ENCODE data around the gene TTPAL. TPM values are rescaled to one million over a fixed set of nuclear protein-coding genes. Genes with fewer than 3 reads are reported as not detected.

The TTPAL gene
- total RNA-seq, 4 donors from 2014 or later, result 9.2 to 21.8 (median 13.8) TPM

GRCh38 chr20:44428174-44429016, 47.3 kb upstream of the TTPAL start:
- 100% methylated on average over 3 of the region's 8 CpGs; no CpG with 5 or more reads in 1 of the 2 donors for WGBS, 2 donors (ENCODE audit: low coverage in 1 of 2)

DNA sequence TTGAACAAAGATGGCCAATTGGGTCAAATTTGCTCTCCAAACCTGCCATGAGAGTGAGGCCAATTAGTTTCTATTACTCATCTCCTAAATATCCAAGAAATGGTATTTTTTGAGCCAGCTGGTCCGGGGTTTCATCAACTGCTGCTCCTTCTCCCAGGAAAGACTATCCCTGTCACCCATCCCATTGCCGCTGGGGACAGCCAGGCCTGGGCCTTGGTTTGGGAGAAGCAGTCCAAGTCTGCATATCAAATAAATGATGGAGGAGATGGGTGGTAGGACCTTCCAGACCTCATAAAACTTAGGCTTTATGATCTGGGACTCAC, 46.7 kb upstream of the TTPAL start:
- H3K4me3 ChIP-seq, result no peak overlapping the region
- TF ChIP-seq POLR2AphosphoS5 (IDR thresholded peaks at IDR 0.05) (no peak), POLR2A (IDR thresholded peaks at IDR 0.05) (no peak), EP300 (IDR thresholded peaks at IDR 0.05) (no peak)
- TF ChIP-seq, protein P1, sequence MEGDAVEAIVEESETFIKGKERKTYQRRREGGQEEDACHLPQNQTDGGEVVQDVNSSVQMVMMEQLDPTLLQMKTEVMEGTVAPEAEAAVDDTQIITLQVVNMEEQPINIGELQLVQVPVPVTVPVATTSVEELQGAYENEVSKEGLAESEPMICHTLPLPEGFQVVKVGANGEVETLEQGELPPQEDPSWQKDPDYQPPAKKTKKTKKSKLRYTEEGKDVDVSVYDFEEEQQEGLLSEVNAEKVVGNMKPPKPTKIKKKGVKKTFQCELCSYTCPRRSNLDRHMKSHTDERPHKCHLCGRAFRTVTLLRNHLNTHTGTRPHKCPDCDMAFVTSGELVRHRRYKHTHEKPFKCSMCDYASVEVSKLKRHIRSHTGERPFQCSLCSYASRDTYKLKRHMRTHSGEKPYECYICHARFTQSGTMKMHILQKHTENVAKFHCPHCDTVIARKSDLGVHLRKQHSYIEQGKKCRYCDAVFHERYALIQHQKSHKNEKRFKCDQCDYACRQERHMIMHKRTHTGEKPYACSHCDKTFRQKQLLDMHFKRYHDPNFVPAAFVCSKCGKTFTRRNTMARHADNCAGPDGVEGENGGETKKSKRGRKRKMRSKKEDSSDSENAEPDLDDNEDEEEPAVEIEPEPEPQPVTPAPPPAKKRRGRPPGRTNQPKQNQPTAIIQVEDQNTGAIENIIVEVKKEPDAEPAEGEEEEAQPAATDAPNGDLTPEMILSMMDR (IDR thresholded peaks at IDR 0.05), result no peak
- WGBS, 2 donors (ENCODE audit: low coverage in 1 of 2), result 80% methylated on average over 2 of the region's 2 CpGs; no CpG with 5 or more reads in 1 of the 2 donors
- H3K4me1 ChIP-seq, result no peaks in the 10 kb centered on the region
- no peak for ATAC-seq
- H3K27me3 ChIP-seq, result peaks cover 52% of the 10 kb centered on the region
- no peaks in the 10 kb centered on the region for H3K36me3 ChIP-seq
- H3K27ac ChIP-seq, result no peak overlapping the region
- H3K9me3 ChIP-seq, result no peaks in the 10 kb centered on the region

More at GRCh38 chr20:44428174-44429016, 47.3 kb upstream of the TTPAL start:
- H3K27me3 ChIP-seq, result peaks cover 53% of the 10 kb centered on the region
- H3K36me3 ChIP-seq, result no peaks in the 10 kb centered on the region
- H3K9me3 ChIP-seq, result no peaks in the 10 kb centered on the region
- H3K4me3 ChIP-seq, result no peak overlapping the region
- no peak overlapping the region for H3K27ac ChIP-seq
- no peaks in the 10 kb centered on the region for H3K4me1 ChIP-seq
- ATAC-seq, result no peak
- no peak for TF ChIP-seq EP300 (IDR thresholded peaks at IDR 0.05)
- TF ChIP-seq POLR2AphosphoS5 (IDR thresholded peaks at IDR 0.05), result no peak
- no peak for TF ChIP-seq POLR2A (IDR thresholded peaks at IDR 0.05)
- TF ChIP-seq, protein P1 (IDR thresholded peaks at IDR 0.05), result no peak

- Histone ChIP-seq H3K27ac (no peak overlapping the region), H3K4me1 (no peaks in the 10 kb centered on the region), H3K9me3 (no peaks in the 10 kb centered on the region), H3K27me3 (peaks cover 49% of the 10 kb centered on the region), H3K36me3 (no peaks in the 10 kb centered on the region), H3K4me3 (no peak overlapping the region)
- TF ChIP-seq, protein P1 (IDR thresholded peaks at IDR 0.05), result no peak
- no peak for TF ChIP-seq POLR2AphosphoS5 (IDR thresholded peaks at IDR 0.05)
- no peak for TF ChIP-seq POLR2A (IDR thresholded peaks at IDR 0.05)
- no peak for TF ChIP-seq EP300 (IDR thresholded peaks at IDR 0.05)
- 92% methylated on average over 8 of the region's 17 CpGs; no CpG with 5 or more reads in 1 of the 2 donors for WGBS, 2 donors (ENCODE audit: low coverage in 1 of 2)
- no peak for ATAC-seq
Measured at GRCh38 chr20:44429419-44430269, 46.0 kb upstream of the TTPAL start.

- no peaks in the 10 kb centered on the region for H3K9me3 ChIP-seq
- no peaks in the 10 kb centered on the region for H3K4me1 ChIP-seq
- H3K27me3 ChIP-seq, result peaks cover 44% of the 10 kb centered on the region
- no peak overlapping the region for H3K4me3 ChIP-seq
- H3K27ac ChIP-seq, result no peak overlapping the region
- H3K36me3 ChIP-seq, result no peaks in the 10 kb centered on the region
- 91 to 97% methylated on average over 5 to 6 of the region's 7 CpGs for WGBS, 2 donors (ENCODE audit: low coverage in 1 of 2)
- TF ChIP-seq EP300 (IDR thresholded peaks at IDR 0.05), result no peak
- no peak for TF ChIP-seq POLR2A (IDR thresholded peaks at IDR 0.05)
- TF ChIP-seq POLR2AphosphoS5 (IDR thresholded peaks at IDR 0.05), result no peak
- TF ChIP-seq, protein P1 (IDR thresholded peaks at IDR 0.05), result no peak
- no peak for ATAC-seq
Measured at GRCh38 chr20:44430270-44431065, 45.2 kb upstream of the TTPAL start.

Measured in gastroesophageal sphincter (tissue), 4 donors.